ENCODE results near the gene COA7. TPM values are rescaled to one million over a fixed set of nuclear protein-coding genes. Genes with fewer than 3 reads are reported as not detected.

Gene COA7
- total and polyA plus RNA-seq, 8 donors, result 9.8 to 24.8 (median 13.2) TPM

- Histone ChIP-seq H3K9me3 (no peaks in the 10 kb centered on the region), H3K27ac (no peak overlapping the region), H3K4me3 (no peak overlapping the region), H3K4me1 (peaks cover 6 to 7% of the 10 kb centered on the region in 2 donors), H3K27me3 (no peaks in the 10 kb centered on the region), H3K36me3 (no peaks in the 10 kb centered on the region)
- ATAC-seq, result peak; percentile 50
- TF ChIP-seq, protein P1, sequence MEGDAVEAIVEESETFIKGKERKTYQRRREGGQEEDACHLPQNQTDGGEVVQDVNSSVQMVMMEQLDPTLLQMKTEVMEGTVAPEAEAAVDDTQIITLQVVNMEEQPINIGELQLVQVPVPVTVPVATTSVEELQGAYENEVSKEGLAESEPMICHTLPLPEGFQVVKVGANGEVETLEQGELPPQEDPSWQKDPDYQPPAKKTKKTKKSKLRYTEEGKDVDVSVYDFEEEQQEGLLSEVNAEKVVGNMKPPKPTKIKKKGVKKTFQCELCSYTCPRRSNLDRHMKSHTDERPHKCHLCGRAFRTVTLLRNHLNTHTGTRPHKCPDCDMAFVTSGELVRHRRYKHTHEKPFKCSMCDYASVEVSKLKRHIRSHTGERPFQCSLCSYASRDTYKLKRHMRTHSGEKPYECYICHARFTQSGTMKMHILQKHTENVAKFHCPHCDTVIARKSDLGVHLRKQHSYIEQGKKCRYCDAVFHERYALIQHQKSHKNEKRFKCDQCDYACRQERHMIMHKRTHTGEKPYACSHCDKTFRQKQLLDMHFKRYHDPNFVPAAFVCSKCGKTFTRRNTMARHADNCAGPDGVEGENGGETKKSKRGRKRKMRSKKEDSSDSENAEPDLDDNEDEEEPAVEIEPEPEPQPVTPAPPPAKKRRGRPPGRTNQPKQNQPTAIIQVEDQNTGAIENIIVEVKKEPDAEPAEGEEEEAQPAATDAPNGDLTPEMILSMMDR (IDR thresholded peaks at IDR 0.05), result no peak
- DNase-seq, result no peak
- intact Hi-C loops (cut with DNase I), result no loop called here
Observed at GRCh38 chr1:52672946-52673345, 25.2 kb downstream of the COA7 start.

DNA sequence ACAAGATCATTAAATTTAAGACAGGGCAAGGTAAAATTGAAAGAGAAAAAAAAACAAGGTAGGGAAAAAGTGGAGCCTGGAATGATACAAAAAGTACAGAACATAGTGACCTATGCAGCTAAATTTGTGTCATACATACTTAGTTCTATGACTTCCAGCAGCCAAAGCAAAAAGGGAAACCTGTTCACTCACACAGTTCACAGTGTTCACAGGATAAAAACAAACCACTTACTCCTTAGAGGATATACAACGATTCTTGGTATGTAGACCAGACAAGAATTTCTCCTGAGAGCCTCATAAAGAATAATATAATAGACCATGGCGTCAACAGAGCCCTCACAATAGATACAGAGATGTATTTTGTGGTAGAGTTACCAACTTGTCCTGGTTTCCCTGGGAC lies 27.5 kb downstream of the COA7 start:
- no peaks in the 10 kb centered on the region for H3K9me3 ChIP-seq
- no peaks in the 10 kb centered on the region for H3K27me3 ChIP-seq
- no peaks in the 10 kb centered on the region for H3K4me1 ChIP-seq
- DNase-seq, result no peak
- H3K27ac ChIP-seq, result no peak overlapping the region
- intact Hi-C loops (cut with DNase I), result no loop called here
- no peaks in the 10 kb centered on the region for H3K36me3 ChIP-seq
- no peak overlapping the region for H3K4me3 ChIP-seq
- no peak for ATAC-seq
- TF ChIP-seq, protein P1 (IDR thresholded peaks at IDR 0.05), result no peak

DNA sequence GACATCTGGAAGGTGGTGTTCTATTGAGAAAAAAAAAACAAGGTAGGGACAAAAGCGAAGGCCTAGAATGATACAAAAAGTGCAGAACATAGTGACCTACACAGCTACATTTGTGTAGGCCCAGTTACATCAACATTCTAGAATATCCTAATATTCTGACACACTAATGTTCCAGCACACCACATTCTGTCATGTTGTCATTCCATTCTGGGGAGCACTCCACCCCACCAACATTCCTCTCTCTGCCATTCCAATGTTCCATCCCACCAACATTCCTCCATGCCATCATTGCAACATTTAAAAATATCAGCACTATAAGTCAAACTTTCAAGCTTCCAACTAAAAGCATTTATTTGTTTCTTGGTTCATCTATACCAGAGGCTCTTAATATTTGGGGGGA lies 28.5 kb downstream of the COA7 start:
- Histone ChIP-seq H3K4me1 (no peaks in the 10 kb centered on the region), H3K9me3 (no peaks in the 10 kb centered on the region), H3K27me3 (no peaks in the 10 kb centered on the region), H3K4me3 (no peak overlapping the region), H3K27ac (no peak overlapping the region), H3K36me3 (no peaks in the 10 kb centered on the region)
- TF ChIP-seq, protein P1 (IDR thresholded peaks at IDR 0.05), result no peak
- ATAC-seq (no peak), DNase-seq (no peak)
- intact Hi-C loops (cut with DNase I), result no loop called here

- intact Hi-C loops (cut with DNase I), result no loop called here
- H3K4me1 ChIP-seq, result no peaks in the 10 kb centered on the region
- no peaks in the 10 kb centered on the region for H3K27me3 ChIP-seq
- H3K4me3 ChIP-seq, result no peak overlapping the region
- no peaks in the 10 kb centered on the region for H3K36me3 ChIP-seq
- DNase-seq (no peak), ATAC-seq (no peak)
- no peaks in the 10 kb centered on the region for H3K9me3 ChIP-seq
- TF ChIP-seq, protein P1 (IDR thresholded peaks at IDR 0.05), result no peak
- no peak overlapping the region for H3K27ac ChIP-seq
Observed at GRCh38 chr1:52668711-52669110, 29.4 kb downstream of the COA7 start.

DNA sequence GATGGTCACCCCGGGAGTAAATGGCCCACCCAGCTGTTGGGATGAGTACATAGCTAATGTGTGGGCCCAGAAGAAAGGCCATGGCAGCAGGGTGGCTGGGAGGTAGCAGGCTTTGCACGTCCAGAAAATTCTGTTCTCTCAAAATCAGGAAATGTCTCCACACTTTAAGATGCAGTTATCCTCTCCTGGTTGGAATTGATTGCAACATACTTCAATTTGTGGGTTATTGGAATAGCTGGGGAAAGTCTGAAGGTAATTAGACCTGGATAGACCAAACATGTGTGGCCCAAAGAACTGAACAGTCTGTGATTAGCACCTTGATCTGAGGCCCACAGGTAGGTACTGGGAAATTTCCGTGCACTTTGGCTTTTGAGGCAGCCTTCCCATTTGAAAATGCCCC lies 30.2 kb downstream of the COA7 start:
- no peak for ATAC-seq
- TF ChIP-seq, protein P1 (IDR thresholded peaks at IDR 0.05), result no peak
- no peak overlapping the region for H3K27ac ChIP-seq
- no peaks in the 10 kb centered on the region for H3K27me3 ChIP-seq
- intact Hi-C loops (cut with DNase I), result no loop called here
- H3K9me3 ChIP-seq, result no peaks in the 10 kb centered on the region
- H3K36me3 ChIP-seq, result no peaks in the 10 kb centered on the region
- H3K4me3 ChIP-seq, result no peak overlapping the region
- no peak for DNase-seq
- H3K4me1 ChIP-seq, result no peaks in the 10 kb centered on the region
